Subcutaneous adipose tissue (tissue), 4 donors: ENCODE results near the gene GLIS1. TPM values are rescaled to one million over a fixed set of nuclear protein-coding genes. Genes with fewer than 3 reads are reported as not detected.

Source experiments
- CTCF ChIP-seq: fragments of 450-650 bp; IDR thresholded peaks from one replicate; pipeline ENCODE4 v1.5.1; 2016; ENCODE audit warnings: low read depth, mild to moderate bottlenecking, control low read depth, antibody characterized with exemption, moderate library complexity
- total RNA-seq, 4 donors: library from RNA; depleted of rRNA; stranded (reverse); fragments of >200 nt; gene quantifications; one replicate each; pipeline ENCODE4 v1.1.0, GENCODE V29; 2016

The GLIS1 gene
- total RNA-seq, 4 donors from 2014 or later: 0.17 to 3.6 TPM; not detected in 2

GRCh38 chr1:53663529-53664300, 75.2 kb downstream of the GLIS1 start:
- no peak for TF ChIP-seq CTCF

GRCh38 chr1:53662951-53663350, 76.0 kb downstream of the GLIS1 start:
- TF ChIP-seq CTCF: no peak

GRCh38 chr1:53662169-53662568, 76.8 kb downstream of the GLIS1 start:
- no peak for TF ChIP-seq CTCF

- TF ChIP-seq CTCF: no peak
These were observed 77.5 kb downstream of the GLIS1 start for GRCh38 chr1:53661496-53661895.

- TF ChIP-seq CTCF: no peak
These were observed 78.3 kb downstream of the GLIS1 start for GRCh38 chr1:53660666-53661065.

GRCh38 chr1:53659436-53659835, 79.5 kb downstream of the GLIS1 start:
- no peak for TF ChIP-seq CTCF

- no peak for TF ChIP-seq CTCF
These were observed 80.3 kb downstream of the GLIS1 start for GRCh38 chr1:53658489-53659230.
